K562 (cell line): ENCODE data around the gene CCDC88A. TPM values are rescaled to one million over a fixed set of nuclear protein-coding genes. Genes with fewer than 3 reads are reported as not detected.
"Not testable (repeated sequence)": the region's sequence is repeated elsewhere in the genome, so short reads cannot be mapped to it uniquely, and the experiment has no call there.

ENCODE experiments used
- ATAC-seq: fragments of 200-7000 bp; cut with Tn5 transposase; 3 replicates; pipeline ENCODE4 v1.9.1; 2020; ENCODE audit warnings: moderate library complexity
- BruUV-seq: library from RNA; stranded (reverse); fragments of 400-500 nt; replicated peaks from 2 replicates; lab custom pipeline; 2021; lab: Mats Ljungman, UMichigan
- CTCF ChIA-PET: fragments of 300-600 bp; formaldehyde crosslinking; extraction: SDS; loops from one replicate; lab custom pipeline; 2021; ENCODE audit warnings: low intra/inter-chr PET ratio; lab: Yijun Ruan, JAX
- POLR2A ChIA-PET: fragments of 300-600, 350-650 bp; sonication (Branson Sonifier 250); formaldehyde crosslinking; extraction: SDS; loops from one replicate; lab custom pipeline; 2021; ENCODE audit warnings: antibody characterized with exemption, inconsistent platforms; lab: Yijun Ruan, JAX
- DNase-seq, 4 experiments: peaks; one replicate each; pipeline versions ENCODE4 v3.0.0 to v3.0.0-alpha.2; 2011 to 2018; ENCODE audit warnings: low spot score in 3 of 4, mixed read lengths in 3 of 4; ENCODE audit errors: extremely low read depth in 1 of 4
- FAIRE-seq: peaks from 2 replicates; lab custom pipeline; 2011; peaks lifted over from hg19 to GRCh38; lab: Jason Lieb, UNC
- H2AFZ ChIP-seq: 2 replicates; pipeline ENCODE4 v1.6.0; 2011; ENCODE audit warnings: low read depth, low read length, control low read depth, inconsistent platforms
- H3K27ac ChIP-seq: fragments of 200-600 bp; 3 replicates; pipeline ENCODE4 v1.8.0; 2011; ENCODE audit warnings: low read depth, mild to moderate bottlenecking, control low read depth, inconsistent platforms, low read length, moderate library complexity, mixed read lengths; ENCODE audit errors: extremely low read depth
- H3K27me3 ChIP-seq, 2 experiments: fragments of 300-600 bp in 1 of 2; 2 replicates in 1 of 2; 3 replicates in 1 of 2; pipeline versions ENCODE4 v1.6.0 to v1.8.0; 2011; ENCODE audit warnings: inconsistent platforms in 2 of 2, low read length in 2 of 2, mild to moderate bottlenecking in 1 of 2, mixed read lengths in 1 of 2, moderate library complexity in 1 of 2; ENCODE audit not compliant: control insufficient read depth in 2 of 2, insufficient read depth in 2 of 2
- H3K36me3 ChIP-seq: fragments of 300-600 bp; 3 replicates; pipeline ENCODE4 v1.8.0; 2011; ENCODE audit warnings: mild to moderate bottlenecking, low read length, inconsistent platforms; ENCODE audit not compliant: control insufficient read depth, insufficient read depth
- H3K4me1 ChIP-seq, 2 experiments: fragments of 200-600 bp in 1 of 2; replicated peaks in 1 of 2; 2 replicates in 1 of 2; 3 replicates in 1 of 2; pipeline versions ENCODE4 v1.5.1 to v1.8.0; 2011; ENCODE audit warnings: inconsistent platforms in 2 of 2, low read length in 2 of 2, mild to moderate bottlenecking in 1 of 2, mixed read lengths in 1 of 2, moderate library complexity in 1 of 2; ENCODE audit not compliant: control insufficient read depth in 2 of 2, insufficient read depth in 2 of 2
- H3K4me2 ChIP-seq: 2 replicates; pipeline ENCODE4 v1.6.1; 2011; ENCODE audit warnings: low read length, control low read depth, inconsistent platforms, mixed read lengths; ENCODE audit not compliant: insufficient read depth
- H3K4me3 ChIP-seq: fragments of 200-600 bp; sonication (generic), shearing (Covaris generic); 2 replicates; pipeline ENCODE4 v1.5.1; 2016; ENCODE audit warnings: control low read depth, inconsistent platforms
- H3K79me2 ChIP-seq: fragments of 200-600 bp; 3 replicates; pipeline ENCODE4 v1.8.0; 2011; ENCODE audit warnings: low read length, inconsistent platforms; ENCODE audit not compliant: control insufficient read depth, insufficient read depth
- H3K9ac ChIP-seq, 2 experiments: 2 replicates each; pipeline versions ENCODE4 v1.6.0 to v1.6.1; 2011; ENCODE audit warnings: low read depth in 2 of 2, low read length in 2 of 2, control low read depth in 1 of 2, inconsistent platforms in 1 of 2, mild to moderate bottlenecking in 1 of 2, mixed read lengths in 1 of 2; ENCODE audit not compliant: insufficient read depth in 1 of 2
- H3K9me1 ChIP-seq: one replicate; pipeline ENCODE4 v1.6.0; 2011; ENCODE audit warnings: inconsistent platforms, mild to moderate bottlenecking, low read length, moderate library complexity; ENCODE audit not compliant: control insufficient read depth, insufficient read depth
- H3K9me3 ChIP-seq: replicated peaks from 2 replicates; pipeline ENCODE4 v1.5.1; 2011; ENCODE audit warnings: low read depth, low read length, inconsistent platforms; ENCODE audit not compliant: control insufficient read depth, insufficient read depth
- H4K20me1 ChIP-seq: replicated peaks from 2 replicates; pipeline ENCODE4 v1.6.1; 2011; ENCODE audit warnings: low read length, inconsistent platforms, mixed read lengths; ENCODE audit not compliant: control insufficient read depth, insufficient read depth
- BHLHE40 ChIP-seq: IDR thresholded peaks from 2 replicates; pipeline ENCODE4 v1.6.1; 2011; ENCODE audit warnings: low read length, improper control_type of control experiment
- CEBPB ChIP-seq: fragments of 450-650 bp; IDR thresholded peaks from 2 replicates; pipeline ENCODE4 v1.6.1; 2016; ENCODE audit warnings: missing genetic modification characterization, missing compliant biosample characterization
- CEBPG ChIP-seq, 3 experiments: fragments of 200-800 bp in 1 of 3; sonication (Bioruptor generic) in 1 of 3; sonication (generic) in 1 of 3; formaldehyde crosslinking in 1 of 3; IDR thresholded peaks in 2 of 3; conservative IDR thresholded peaks in 1 of 3; 2 replicates each; pipeline versions ENCODE4 v1.6.1 to v1.8.0; 2016 to 2022; ENCODE audit warnings: missing compliant biosample characterization in 2 of 3, missing genetic modification characterization in 2 of 3, mild to moderate bottlenecking in 1 of 3, missing genetic modification reagents in 1 of 3
- CXXC5 ChIP-seq: fragments of 250-450 bp; sonication (Bioruptor Pico); IDR thresholded peaks from 2 replicates; pipeline ENCODE4 v1.8.0; 2022; ENCODE audit warnings: inconsistent platforms, mild to moderate bottlenecking, moderate library complexity
- IRF9 ChIP-seq: fragments of 450-650 bp; IDR thresholded peaks from 2 replicates; pipeline ENCODE4 v1.6.1; 2016; ENCODE audit warnings: missing biosample characterization, missing genetic modification characterization
- NFIC ChIP-seq: fragments of 450-650 bp; IDR thresholded peaks from 2 replicates; pipeline ENCODE4 v1.6.1; 2017; ENCODE audit warnings: mild to moderate bottlenecking, inconsistent platforms
- RAD51 ChIP-seq: fragments of 450-650 bp; IDR thresholded peaks from 2 replicates; pipeline ENCODE4 v1.7.1; 2016; ENCODE audit warnings: low read depth, mild to moderate bottlenecking, borderline replicate concordance
- SMAD4 ChIP-seq: fragments of 250-450 bp; sonication (Bioruptor Pico); conservative IDR thresholded peaks from 2 replicates; pipeline ENCODE4 v1.8.0; 2021; ENCODE audit warnings: inconsistent platforms, mild to moderate bottlenecking, moderate library complexity
- TCF3 ChIP-seq: sonication (generic); formaldehyde crosslinking; IDR thresholded peaks from 2 replicates; pipeline ENCODE4 v1.4.0; 2020; ENCODE audit warnings: mild to moderate bottlenecking, missing genetic modification reagents
- USF1 ChIP-seq: sonication (generic); formaldehyde crosslinking; IDR thresholded peaks from 2 replicates; pipeline ENCODE4 v1.9.0; 2022; ENCODE audit warnings: mild to moderate bottlenecking, missing genetic modification reagents
- WGBS: fragments of 100-300 bp; shearing (Covaris generic); methylation state at CpG from one replicate; pipeline ENCODE4 v1.1.6; 2016; ENCODE audit warnings: low coverage, mixed read lengths; ENCODE audit not compliant: insufficient coverage; ENCODE audit errors: missing lambda C conversion rate; 5-methylcytosine and 5-hydroxymethylcytosine counted together
- in situ Hi-C: fragments of 300-500 bp; cut with MboI; formaldehyde crosslinking; loops from 4 replicates; pipeline ENCODE4 v1.15.0; 2018; ENCODE audit warnings: inconsistent platforms, mixed read lengths
- intact Hi-C: fragments of 100-400 bp; cut with micrococcal nuclease; formaldehyde crosslinking; loops from 2 replicates; pipeline ENCODE4 v1.14.2; 2022
- polyA plus RNA-seq, 8 experiments: library from polyadenylated mRNA; depleted of rRNA in 4 of 8; stranded (reverse) in 5 of 8; unstranded in 3 of 8; fragments of >200 nt; fragmentation: Nextera tagmentation in 2 of 8; fragmentation: Illumina TruSeq in 1 of 8; extraction: Ambion mirVana in 2 of 8; extraction: Trizol in 1 of 8; gene quantifications; 2 replicates each; pipeline versions ENCODE4 v1.2.1 to v1.2.3, GENCODE V29; 2011 to 2014; ENCODE audit warnings: inconsistent platforms in 1 of 8, missing spikeins in 1 of 8
- total RNA-seq, 7 experiments: library from RNA; depleted of rRNA in 6 of 7; stranded (reverse); fragments of >200 nt in 6 of 7; fragmentation: Illumina TruSeq in 2 of 7; extraction: Trizol in 2 of 7; gene quantifications; 2 replicates each; pipeline versions ENCODE4 v1.2.1 to v1.2.3, GENCODE V29; 2011 to 2021; ENCODE audit warnings: low replicate concordance in 1 of 7

The CCDC88A gene
- total and polyA plus RNA-seq, 9 of the 15 experiments (the other 6 are each of a cell fraction or from before 2014, with no cell fraction given) = 29.3 to 102 (median 55.6) TPM

GRCh38 chr2:55241582-55241981 is 178.1 kb downstream of the CCDC88A start:
- H2AFZ ChIP-seq; DNase-seq; H3K9me3 ChIP-seq; H3K9me1 ChIP-seq; H3K79me2 ChIP-seq; POLR2A ChIA-PET; H3K27ac ChIP-seq; H3K4me2 ChIP-seq; in situ Hi-C loops; H3K4me3 ChIP-seq; H4K20me1 ChIP-seq; H3K27me3 ChIP-seq; FAIRE-seq; ATAC-seq; TF ChIP-seq CEBPG (CRISPR knock-in tag; IDR thresholded peaks at IDR 0.05): not testable (repeated sequence)
- WGBS = 64% methylated on average over 7 of the region's 8 CpGs
- peaks cover 78% of the 10 kb centered on the region for H3K36me3 ChIP-seq
- TF ChIP-seq BHLHE40 (0 out of 2 replicates have a peak, but pooled peaks have one; percentile 18), RAD51 (peak; percentile 24; the same call in 1 of the 2 replicates), CEBPG (tag; conservative IDR thresholded peaks at IDR 0.05 in 1 of 2, IDR thresholded peaks at IDR 0.05 in 1 of 2) (peak in 1 of 2 experiments; percentile 45; a peak in 1 of 4 replicates), SMAD4 (CRISPR knock-in tag) (0 out of 2 replicates have a peak, but pooled peaks have one; percentile 24), IRF9 (tag) (0 out of 2 replicates have a peak, but pooled peaks have one; percentile 21), NFIC (peak; percentile 86), CEBPB (tag) (peak; percentile 75; the same call in 1 of the 2 replicates), USF1 (peak; percentile 53), TCF3 (CRISPR knock-in tag) (peak; percentile 16; the same call in 1 of the 2 replicates), CXXC5 (0 out of 2 replicates have a peak, but pooled peaks have one; percentile 33)
- TF ChIP-seq, all 486 proteins: peak for 10; not testable (repeated sequence) for 476
- BruUV-seq, H3K9ac ChIP-seq, H3K4me1 ChIP-seq, CTCF ChIA-PET, intact Hi-C loops: not testable (repeated sequence)
